GM12872 (cell line): ENCODE data around the gene MLPH.

Experiments
- TF ChIP-seq, protein P1 (sequence below): IDR thresholded peaks from 3 replicates; pipeline ENCODE4 v1.5.1; 2011; ENCODE audit warnings: low read depth, mild to moderate bottlenecking, low read length, moderate library complexity; ENCODE audit not compliant: insufficient read depth

Gene MLPH

GRCh38 chr2:237574894-237575868 lies 88.1 kb downstream of the MLPH start:
- TF ChIP-seq, protein P1, sequence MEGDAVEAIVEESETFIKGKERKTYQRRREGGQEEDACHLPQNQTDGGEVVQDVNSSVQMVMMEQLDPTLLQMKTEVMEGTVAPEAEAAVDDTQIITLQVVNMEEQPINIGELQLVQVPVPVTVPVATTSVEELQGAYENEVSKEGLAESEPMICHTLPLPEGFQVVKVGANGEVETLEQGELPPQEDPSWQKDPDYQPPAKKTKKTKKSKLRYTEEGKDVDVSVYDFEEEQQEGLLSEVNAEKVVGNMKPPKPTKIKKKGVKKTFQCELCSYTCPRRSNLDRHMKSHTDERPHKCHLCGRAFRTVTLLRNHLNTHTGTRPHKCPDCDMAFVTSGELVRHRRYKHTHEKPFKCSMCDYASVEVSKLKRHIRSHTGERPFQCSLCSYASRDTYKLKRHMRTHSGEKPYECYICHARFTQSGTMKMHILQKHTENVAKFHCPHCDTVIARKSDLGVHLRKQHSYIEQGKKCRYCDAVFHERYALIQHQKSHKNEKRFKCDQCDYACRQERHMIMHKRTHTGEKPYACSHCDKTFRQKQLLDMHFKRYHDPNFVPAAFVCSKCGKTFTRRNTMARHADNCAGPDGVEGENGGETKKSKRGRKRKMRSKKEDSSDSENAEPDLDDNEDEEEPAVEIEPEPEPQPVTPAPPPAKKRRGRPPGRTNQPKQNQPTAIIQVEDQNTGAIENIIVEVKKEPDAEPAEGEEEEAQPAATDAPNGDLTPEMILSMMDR: no peak

DNA sequence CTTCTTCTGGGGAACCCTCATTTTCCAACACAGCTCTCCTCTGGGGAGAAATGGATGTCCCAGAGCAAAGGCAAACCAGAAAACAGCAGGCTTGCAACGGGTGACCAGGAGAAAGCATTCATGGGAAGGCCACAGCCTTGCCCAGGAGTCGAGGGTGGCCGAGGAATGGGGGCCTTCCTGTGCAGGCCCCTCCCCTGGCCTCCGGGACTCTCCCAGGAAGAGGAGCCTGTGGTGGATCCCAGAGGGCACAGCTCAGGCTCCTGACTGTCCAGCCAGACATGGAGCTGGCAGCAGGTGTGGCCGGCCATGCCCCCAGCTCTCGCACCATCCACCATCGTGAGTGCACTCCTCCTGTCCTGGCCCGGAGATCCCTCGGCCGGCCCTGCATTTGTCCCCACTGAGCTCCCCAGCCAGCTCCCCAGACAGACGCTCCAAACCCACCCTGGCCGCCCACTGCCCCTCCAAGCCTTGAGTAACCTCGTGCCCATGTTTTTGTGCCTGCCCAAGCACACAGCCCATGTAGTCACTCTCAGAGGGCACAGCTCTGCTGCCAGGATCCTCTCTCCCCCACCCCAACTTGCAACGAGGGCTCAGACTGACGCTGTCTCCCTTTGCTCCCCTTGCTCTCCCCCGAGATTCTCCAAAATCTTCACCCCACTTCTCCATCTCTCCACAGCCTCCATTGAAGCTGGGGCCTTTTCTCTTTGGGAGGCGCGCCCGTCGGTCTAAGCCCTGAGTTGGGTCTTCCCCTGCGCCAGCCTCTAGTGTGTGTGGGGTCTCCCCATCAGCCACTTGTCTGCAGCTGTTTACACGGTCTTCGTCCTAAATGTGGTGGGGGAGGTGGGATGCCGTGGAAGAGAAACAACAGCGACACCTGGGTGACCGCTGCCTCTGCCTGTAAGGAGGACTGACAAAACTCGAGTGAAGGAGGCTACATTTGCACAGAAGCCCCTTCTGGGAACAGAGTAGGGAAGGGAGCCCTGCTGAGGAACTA lies 89.1 kb downstream of the MLPH start:
- TF ChIP-seq, protein P1: no peak

DNA sequence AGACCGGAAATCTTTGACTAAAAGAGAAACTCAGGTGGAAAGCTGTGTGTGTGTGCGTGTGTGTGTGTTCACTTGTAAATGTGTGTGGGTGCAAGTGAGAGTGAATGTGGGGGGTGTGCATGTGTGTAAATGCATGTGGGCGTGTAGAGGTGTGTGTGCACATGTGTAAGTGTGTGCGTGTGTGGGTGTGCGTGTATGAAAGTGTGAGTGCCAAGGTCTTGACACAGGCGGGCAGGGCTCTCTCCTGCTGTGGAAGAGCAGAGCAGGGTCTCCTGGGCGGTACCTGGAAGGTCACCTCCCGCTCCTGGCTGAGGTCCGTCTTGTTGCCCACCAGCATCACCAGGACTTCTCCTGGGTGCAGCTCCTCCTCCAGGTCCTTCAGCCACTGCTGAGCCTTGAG lies 89.9 kb downstream of the MLPH start:
- TF ChIP-seq, protein P1: no peak

DNA sequence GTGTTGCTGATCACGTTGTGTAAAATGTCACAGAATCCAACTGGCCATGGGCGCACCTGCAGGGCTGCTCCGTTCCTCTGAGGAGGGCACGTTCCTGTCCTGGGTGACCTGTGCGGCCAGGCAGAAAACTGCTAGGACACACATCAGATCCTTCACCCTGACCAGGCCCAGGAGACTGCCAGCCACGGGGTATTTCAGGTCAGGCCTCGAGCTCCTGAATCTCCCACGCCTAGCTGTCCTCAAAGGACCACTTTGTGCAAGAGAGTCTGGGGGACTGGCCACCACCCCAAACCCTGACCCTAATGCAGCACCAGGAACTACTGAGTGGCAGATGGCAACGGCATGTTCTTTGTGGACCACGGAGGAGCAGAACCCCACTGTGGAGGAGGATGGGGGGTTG lies 90.4 kb downstream of the MLPH start:
- TF ChIP-seq, protein P1: no peak

DNA sequence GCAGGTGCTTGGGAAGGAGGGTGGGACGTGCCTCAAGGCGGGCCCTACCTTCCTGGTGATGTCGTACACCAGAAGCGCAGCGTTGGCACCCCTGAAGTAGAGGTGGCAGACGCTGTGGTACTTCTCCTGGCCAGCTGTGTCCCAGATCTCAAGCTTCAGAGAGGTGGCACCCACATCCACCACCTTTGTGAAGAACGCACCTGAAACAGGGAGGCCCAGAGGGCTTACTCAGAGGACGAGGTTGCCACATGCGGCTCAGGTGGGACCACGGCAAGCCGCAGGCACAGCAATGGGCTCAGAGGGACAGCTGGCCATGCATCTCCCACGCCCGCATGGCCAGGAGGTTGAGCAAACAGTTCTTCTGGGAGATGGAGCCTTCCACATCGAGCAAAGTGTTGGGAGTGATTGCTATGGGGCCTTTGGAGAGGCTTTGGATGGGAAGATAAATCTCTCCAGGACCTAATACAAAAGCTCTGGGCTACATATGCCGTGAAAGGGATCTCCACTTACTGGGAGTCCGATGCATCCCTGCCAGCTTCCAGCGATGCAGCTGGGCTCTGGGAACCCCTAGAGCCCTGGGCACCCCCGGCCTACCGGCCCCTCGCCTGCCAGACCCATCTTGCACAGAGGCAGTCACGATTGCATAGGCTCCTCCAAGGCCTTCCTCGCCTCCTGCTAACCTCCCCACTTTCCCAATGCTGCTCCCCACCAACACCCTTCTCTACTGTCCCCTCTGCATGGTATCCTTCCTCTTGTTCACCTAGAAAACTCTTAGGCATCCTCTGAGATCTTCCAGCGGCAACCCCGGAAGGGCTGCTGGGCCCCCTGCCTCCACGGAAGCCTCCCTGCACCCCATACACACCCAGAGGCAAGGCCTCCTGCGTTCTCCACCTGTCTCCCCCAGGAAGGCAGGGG lies 91.2 kb downstream of the MLPH start:
- TF ChIP-seq, protein P1: no peak

GRCh38 chr2:237581326-237581725 lies 94.3 kb downstream of the MLPH start:
- TF ChIP-seq, protein P1: no peak
